Hepatocyte (in vitro differentiated cells): ENCODE measurements around the gene PTH1R.

Source experiments
- CTCF ChIP-seq: fragments of 200-600 bp; sonication (generic); IDR thresholded peaks from 2 replicates; pipeline ENCODE4 v1.5.1; 2016; ENCODE audit warnings: antibody characterized with exemption, mild to moderate bottlenecking; ENCODE audit not compliant: poor library complexity
- EZH2 ChIP-seq: fragments of 200-600 bp; sonication (generic); IDR thresholded peaks from 2 replicates; pipeline ENCODE4 v1.6.1; 2016; ENCODE audit warnings: antibody characterized with exemption, mild to moderate bottlenecking, borderline replicate concordance

GRCh38 chr3:46869440-46869839 is 8.1 kb upstream of the PTH1R start:
- TF ChIP-seq CTCF (no peak), EZH2 (no peak)
